H1 (cell line): ENCODE measurements around the gene TRMT6. TPM values are rescaled to one million over a fixed set of nuclear protein-coding genes. Genes with fewer than 3 reads are reported as not detected.

Experiments used
- CTCF ChIA-PET: fragments of 300-600 bp; sonication (Branson Sonifier 250); formaldehyde crosslinking; loops from one replicate; lab custom pipeline; 2021; ENCODE audit not compliant: partially characterized antibody; lab: Charles Lee
- POLR2A ChIA-PET: fragments of 300-600 bp; sonication (Branson Sonifier 250); formaldehyde crosslinking; loops from one replicate; lab custom pipeline; 2021; ENCODE audit warnings: inconsistent platforms; ENCODE audit not compliant: partially characterized antibody; lab: Charles Lee
- DNase-seq, 2 experiments: peaks; one replicate each; pipeline versions ENCODE4 v3.0.0 to v3.0.0-alpha.2; 2010 to 2022; ENCODE audit warnings: low spot score in 2 of 2, low read depth in 1 of 2, mixed read lengths in 1 of 2
- FAIRE-seq: peaks from 2 replicates; lab custom pipeline; 2011; peaks lifted over from hg19 to GRCh38; lab: Jason Lieb, UNC
- H2AFZ ChIP-seq: 2 replicates; pipeline ENCODE4 v1.8.1; 2012; ENCODE audit warnings: low read length, inconsistent platforms
- H2AK5ac ChIP-seq: 2 replicates; pipeline ENCODE4 v1.6.1; 2013; ENCODE audit warnings: low read depth, low read length
- H2BK120ac ChIP-seq: replicated peaks from 2 replicates; pipeline ENCODE3; 2013; ENCODE audit warnings: low read depth, low read length, inconsistent platforms
- H2BK12ac ChIP-seq: 2 replicates; pipeline ENCODE4 v1.6.1; 2013; ENCODE audit warnings: low read depth, low read length
- H2BK15ac ChIP-seq: 2 replicates; pipeline ENCODE4 v1.6.1; 2013; ENCODE audit warnings: low read length
- H2BK20ac ChIP-seq: 2 replicates; pipeline ENCODE4 v1.6.1; 2013; ENCODE audit warnings: low read length
- H2BK5ac ChIP-seq: 2 replicates; pipeline ENCODE4 v1.6.1; 2013; ENCODE audit warnings: low read depth, low read length
- H3K14ac ChIP-seq: 2 replicates; pipeline ENCODE4 v1.6.1; 2013; ENCODE audit warnings: inconsistent platforms; ENCODE audit not compliant: insufficient read length
- H3K18ac ChIP-seq: 2 replicates; pipeline ENCODE4 v1.6.1; 2013; ENCODE audit warnings: low read length; ENCODE audit errors: extremely low read depth
- H3K23ac ChIP-seq: 2 replicates; pipeline ENCODE4 v1.6.1; 2013; ENCODE audit warnings: inconsistent platforms; ENCODE audit not compliant: insufficient read length
- H3K23me2 ChIP-seq: 2 replicates; pipeline ENCODE4 v1.6.1; 2013; ENCODE audit warnings: low read depth, low read length
- H3K27ac ChIP-seq: 2 replicates; pipeline ENCODE4 v1.6.1; 2011; ENCODE audit warnings: low read depth, low read length, inconsistent platforms
- H3K27me3 ChIP-seq, 4 experiments: replicated peaks in 1 of 4; 1 replicate in 1 of 4; 2 replicates in 3 of 4; pipeline versions ENCODE4 v1.6.1 to v1.8.1; 2011 to 2013; ENCODE audit warnings: low read length in 3 of 4, mild to moderate bottlenecking in 3 of 4, inconsistent platforms in 2 of 4, mixed read lengths in 2 of 4, moderate library complexity in 1 of 4; ENCODE audit not compliant: control insufficient read depth in 3 of 4, insufficient read depth in 3 of 4; ENCODE audit errors: extremely low read depth in 1 of 4
- H3K36me3 ChIP-seq, 4 experiments: 2 replicates each; pipeline versions ENCODE4 v1.6.1 to v1.8.1; 2011 to 2013; ENCODE audit warnings: mild to moderate bottlenecking in 4 of 4, low read length in 3 of 4, moderate library complexity in 2 of 4, control low read depth in 1 of 4, inconsistent platforms in 1 of 4; ENCODE audit not compliant: insufficient read depth in 4 of 4, control insufficient read depth in 2 of 4
- H3K4ac ChIP-seq: replicated peaks from 2 replicates; pipeline ENCODE3; 2013; ENCODE audit warnings: low read length, low read depth, mixed read lengths, inconsistent platforms; ENCODE audit not compliant: insufficient read length
- H3K4me1 ChIP-seq, 4 experiments: replicated peaks in 1 of 4; 1 replicate in 1 of 4; 2 replicates in 3 of 4; pipeline versions ENCODE4 v1.6.1 to v1.8.1; 2011 to 2013; ENCODE audit warnings: low read length in 3 of 4, inconsistent platforms in 2 of 4, mixed read lengths in 1 of 4; ENCODE audit not compliant: insufficient read depth in 4 of 4, control insufficient read depth in 3 of 4
- H3K4me2 ChIP-seq, 2 experiments: 2 replicates each; pipeline versions ENCODE4 v1.6.1 to v1.8.1; 2011 to 2013; ENCODE audit warnings: low read depth in 2 of 2, low read length in 2 of 2, control low read depth in 1 of 2, inconsistent platforms in 1 of 2, mild to moderate bottlenecking in 1 of 2; ENCODE audit not compliant: insufficient read depth in 1 of 2
- H3K4me3 ChIP-seq, 4 experiments: fragments of 200-600, 300-600 bp in 1 of 4; sonication (generic), shearing (Covaris generic), sonication (Bioruptor Twin) in 1 of 4; 2 replicates each; pipeline versions ENCODE4 v1.5.1 to v1.8.1; 2011 to 2016; ENCODE audit warnings: low read length in 4 of 4, low read depth in 3 of 4, control low read depth in 2 of 4, inconsistent platforms in 2 of 4, mild to moderate bottlenecking in 2 of 4, mixed read lengths in 1 of 4, moderate library complexity in 1 of 4; ENCODE audit not compliant: insufficient read depth in 2 of 4; ENCODE audit errors: extremely low read depth in 1 of 4
- H3K56ac ChIP-seq: replicated peaks from 2 replicates; pipeline ENCODE3; 2013; ENCODE audit warnings: low read depth, mild to moderate bottlenecking, mixed read lengths, low read length, inconsistent platforms; ENCODE audit not compliant: insufficient read length
- H3K79me1 ChIP-seq: 2 replicates; pipeline ENCODE4 v1.6.1; 2013; ENCODE audit warnings: low read depth, low read length, control low read depth
- H3K79me2 ChIP-seq, 2 experiments: 2 replicates each; pipeline versions ENCODE4 v1.6.1 to v1.8.1; 2012 to 2013; ENCODE audit warnings: low read length in 2 of 2, mild to moderate bottlenecking in 2 of 2, inconsistent platforms in 1 of 2; ENCODE audit not compliant: insufficient read depth in 2 of 2, control insufficient read depth in 1 of 2
- H3K9ac ChIP-seq, 4 experiments: replicated peaks in 1 of 4; 1 replicate in 1 of 4; 2 replicates in 3 of 4; pipeline versions ENCODE4 v1.6.1 to v1.8.1; 2011 to 2013; ENCODE audit warnings: low read depth in 3 of 4, low read length in 3 of 4, control low read depth in 2 of 4, mild to moderate bottlenecking in 2 of 4, moderate library complexity in 2 of 4, inconsistent platforms in 1 of 4; ENCODE audit errors: extremely low read depth in 1 of 4
- H3K9me3 ChIP-seq, 2 experiments: 2 replicates each; pipeline versions ENCODE4 v1.6.1 to v1.8.1; 2012 to 2013; ENCODE audit warnings: mild to moderate bottlenecking in 2 of 2, moderate library complexity in 2 of 2, control low read depth in 1 of 2, inconsistent platforms in 1 of 2, low read depth in 1 of 2, low read length in 1 of 2, mixed read lengths in 1 of 2; ENCODE audit not compliant: insufficient read depth in 2 of 2
- H4K20me1 ChIP-seq, 2 experiments: replicated peaks in 1 of 2; 2 replicates each; pipeline versions ENCODE3 to v1.8.1; 2011 to 2013; ENCODE audit warnings: inconsistent platforms in 2 of 2, low read length in 2 of 2, mild to moderate bottlenecking in 1 of 2; ENCODE audit not compliant: insufficient read depth in 2 of 2, control insufficient read depth in 1 of 2
- H4K5ac ChIP-seq: 2 replicates; pipeline ENCODE4 v1.6.1; 2013; ENCODE audit warnings: low read length, low read depth, mixed read lengths, inconsistent platforms; ENCODE audit not compliant: insufficient read length
- H4K8ac ChIP-seq: 2 replicates; pipeline ENCODE4 v1.8.0; 2013; ENCODE audit warnings: mild to moderate bottlenecking, moderate library complexity, low read length, inconsistent platforms; ENCODE audit not compliant: insufficient read depth; ENCODE audit errors: extremely low read depth
- H4K91ac ChIP-seq: replicated peaks from 2 replicates; pipeline ENCODE3; 2013; ENCODE audit warnings: low read length, mixed read lengths, inconsistent platforms; ENCODE audit not compliant: insufficient read length
- BRCA1 ChIP-seq: IDR thresholded peaks from 2 replicates; pipeline ENCODE4 v1.6.1; 2012; ENCODE audit warnings: low read depth, low read length, improper control_type of control experiment
- CTBP2 ChIP-seq: IDR thresholded peaks from 2 replicates; pipeline ENCODE4 v1.7.0; 2011; ENCODE audit warnings: borderline replicate concordance, mild to moderate bottlenecking, moderate library complexity, mixed read lengths, low read length; ENCODE audit not compliant: insufficient read depth, insufficient read length
- GTF2F1 ChIP-seq: IDR thresholded peaks from 2 replicates; pipeline ENCODE4 v1.6.1; 2012; ENCODE audit warnings: low read depth, low read length, improper control_type of control experiment, borderline replicate concordance
- KDM4A ChIP-seq: IDR thresholded peaks from one replicate; pipeline ENCODE4 v1.7.1; 2012; ENCODE audit warnings: low read depth, mild to moderate bottlenecking, moderate library complexity, low read length, inconsistent platforms; ENCODE audit not compliant: severe bottlenecking
- POLR2A ChIP-seq, 2 experiments: IDR thresholded peaks; 1 replicate in 1 of 2; 2 replicates in 1 of 2; pipeline ENCODE4 v1.6.1; 2011; ENCODE audit warnings: low read depth in 2 of 2, low read length in 2 of 2, mild to moderate bottlenecking in 2 of 2; ENCODE audit errors: control extremely low read depth in 1 of 2
- RAD21 ChIP-seq, 2 experiments: IDR thresholded peaks in 1 of 2; conservative IDR thresholded peaks in 1 of 2; 2 replicates each; pipeline ENCODE4 v1.6.1; 2011; ENCODE audit warnings: low read depth in 2 of 2, low read length in 2 of 2, improper control_type of control experiment in 1 of 2, inconsistent platforms in 1 of 2, mild to moderate bottlenecking in 1 of 2, moderate library complexity in 1 of 2
- RXRA ChIP-seq: IDR thresholded peaks from 2 replicates; pipeline ENCODE4 v1.6.1; 2011; ENCODE audit warnings: low read depth, mild to moderate bottlenecking, low read length, moderate library complexity; ENCODE audit not compliant: insufficient read depth
- SIX5 ChIP-seq: IDR thresholded peaks from 2 replicates; pipeline ENCODE4 v1.6.1; 2011; ENCODE audit warnings: mild to moderate bottlenecking, low read depth, low read length
- SP2 ChIP-seq: IDR thresholded peaks from 2 replicates; pipeline ENCODE4 v1.6.1; 2012; ENCODE audit warnings: mild to moderate bottlenecking, low read length, inconsistent platforms
- SUZ12 ChIP-seq: fragments of 200-600 bp; sonication (generic); IDR thresholded peaks from 2 replicates; pipeline ENCODE4 v1.6.1; 2012; ENCODE audit warnings: mild to moderate bottlenecking, inconsistent platforms, low read length, moderate library complexity, mixed read lengths
- TEAD4 ChIP-seq: IDR thresholded peaks from 2 replicates; pipeline ENCODE4 v1.6.1; 2012; ENCODE audit warnings: low read depth, low read length, inconsistent platforms, mixed read lengths
- ZNF274 ChIP-seq: IDR thresholded peaks from 2 replicates; pipeline ENCODE4 v1.7.0; 2012; ENCODE audit warnings: low read length, borderline replicate concordance; ENCODE audit errors: extremely low read depth
- WGBS, 2 experiments: shearing (Covaris generic) in 1 of 2; methylation state at CpG; one replicate each; pipeline versions ENCODE4 v1.1.6 to v1.1.7; 2013 to 2015; ENCODE audit warnings: low lambda C conversion rate in 2 of 2, mixed read lengths in 2 of 2, inconsistent platforms in 1 of 2, low coverage in 1 of 2, missing lambda C conversion rate in 1 of 2; ENCODE audit not compliant: insufficient replicate concordance in 2 of 2, insufficient coverage in 1 of 2, insufficient read length in 1 of 2; ENCODE audit errors: extremely low coverage in 1 of 2, missing lambda C conversion rate in 1 of 2; 5-methylcytosine and 5-hydroxymethylcytosine counted together
- polyA plus RNA-seq, 7 experiments: library from polyadenylated mRNA; depleted of rRNA in 3 of 7; stranded (reverse) in 5 of 7; unstranded in 2 of 7; fragments of >200 nt in 5 of 7; fragments of 200-250 nt in 2 of 7; gene quantifications; 1 replicate in 5 of 7; 2 replicates in 1 of 7; 4 replicates in 1 of 7; pipeline versions ENCODE4 v1.2.1 to v1.2.3, GENCODE V29; 2011 to 2013; ENCODE audit warnings: missing spikeins in 2 of 7, mixed read lengths in 2 of 7
- total RNA-seq: library from RNA; stranded (reverse); fragmentation: NEBNext Ultra II Directional; extraction: Animal tissue kit (Norgen Biotek cat#: 25700); gene quantifications from 2 replicates; pipeline ENCODE4 v1.2.1, GENCODE V29; 2021
- TF ChIP-seq, protein P1 (sequence below): IDR thresholded peaks from 2 replicates; pipeline ENCODE4 v1.6.1; 2012; ENCODE audit warnings: inconsistent platforms

Gene TRMT6
- total and polyA plus RNA-seq, 2 of the 8 experiments (the other 6 are each of a cell fraction or from before 2014, with no cell fraction given) = 6.9 to 23.3 TPM

DNA sequence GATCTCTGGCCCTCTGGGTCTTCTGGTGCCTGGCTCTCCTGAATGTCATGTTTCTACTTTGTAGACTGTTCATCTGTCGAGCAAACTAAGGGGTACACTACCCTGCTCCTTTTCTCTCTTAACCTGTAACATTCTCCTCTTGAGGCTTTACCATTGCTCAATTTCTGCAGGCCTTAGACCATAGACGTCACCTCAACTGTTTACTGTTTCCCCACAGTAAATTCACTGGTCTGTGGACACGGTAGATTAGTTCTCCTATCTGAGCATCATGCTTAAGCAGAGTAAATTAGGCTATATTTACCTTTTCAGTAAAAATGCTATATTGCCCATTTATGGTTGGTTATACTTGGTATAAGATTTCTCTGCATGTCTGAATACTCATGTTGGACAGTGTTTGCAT is 40.6 kb upstream of the TRMT6 start:
- Histone ChIP-seq H3K23me2 (no peaks in the 10 kb centered on the region), H4K5ac (no peak overlapping the region), H4K8ac (no peak overlapping the region), H3K4me1 (no peaks in the 10 kb centered on the region), H2BK120ac (no peak overlapping the region), H2BK5ac (no peak overlapping the region), H3K4ac (no peak overlapping the region), H3K4me3 (no peak overlapping the region), H2BK20ac (no peak overlapping the region), H3K36me3 (peaks cover 2 to 55% (median 17%) of the 10 kb centered on the region in 4 experiments), H4K91ac (no peak overlapping the region), H3K79me2 (no peaks in the 10 kb centered on the region), H2AK5ac (no peak overlapping the region), H3K79me1 (no peaks in the 10 kb centered on the region), H3K4me2 (no peak overlapping the region), H2AFZ (no peak overlapping the region), H3K23ac (no peak overlapping the region), H3K27me3 (no peaks in the 10 kb centered on the region), H3K9me3 (no peaks in the 10 kb centered on the region), H2BK15ac (no peak overlapping the region), H3K56ac (no peak overlapping the region), H3K18ac (no peak overlapping the region), H3K9ac (no peak overlapping the region), H4K20me1 (no peaks in the 10 kb centered on the region), H2BK12ac (no peak overlapping the region), H3K27ac (no peak overlapping the region), H3K14ac (no peak overlapping the region)
- WGBS, 2 experiments = 93% methylated on average over 3 of the region's 3 CpGs; no CpG with 5 or more reads in 1 of the 2 experiments
- DNase-seq (no peak), FAIRE-seq (no peak)
- ChIA-PET POLR2A (no interaction called here), CTCF (interaction anchor here (0.6 kb wide), 1 partner anchor 27 kb away, joined by 3 read pairs; no protein-coding TSS in a partner anchor)
- no peak for TF ChIP-seq RXRA
- no peak for TF ChIP-seq CTBP2
- no peak for TF ChIP-seq ZNF274
- TF ChIP-seq, protein P1, sequence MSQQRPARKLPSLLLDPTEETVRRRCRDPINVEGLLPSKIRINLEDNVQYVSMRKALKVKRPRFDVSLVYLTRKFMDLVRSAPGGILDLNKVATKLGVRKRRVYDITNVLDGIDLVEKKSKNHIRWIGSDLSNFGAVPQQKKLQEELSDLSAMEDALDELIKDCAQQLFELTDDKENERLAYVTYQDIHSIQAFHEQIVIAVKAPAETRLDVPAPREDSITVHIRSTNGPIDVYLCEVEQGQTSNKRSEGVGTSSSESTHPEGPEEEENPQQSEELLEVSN = no peak
- no peak for TF ChIP-seq BRCA1
- no peak for TF ChIP-seq SP2
- no peak for TF ChIP-seq GTF2F1
- TF ChIP-seq SIX5 = no peak
- TF ChIP-seq KDM4A = no peak
- TF ChIP-seq TEAD4 = no peak
- TF ChIP-seq POLR2A (IDR thresholded peaks at IDR 0.05; ENCODE audit: control extremely low read depth in 1 of 2, low read depth in 2 of 2, low read length in 2 of 2) = no peak
- TF ChIP-seq RAD21 (IDR thresholded peaks at IDR 0.05 in 1 of 2, conservative IDR thresholded peaks at IDR 0.05 in 1 of 2; ENCODE audit: low read depth in 2 of 2, low read length in 2 of 2) = no peak
- no peak for TF ChIP-seq SUZ12
